K562 (cell line): ENCODE measurements around the gene ZNF584. TPM values are rescaled to one million over a fixed set of nuclear protein-coding genes. Genes with fewer than 3 reads are reported as not detected.

Experiments
- ATAC-seq: fragments of 200-7000 bp; cut with Tn5 transposase; 3 replicates; pipeline ENCODE4 v1.9.1; 2020; ENCODE audit warnings: moderate library complexity
- BruUV-seq: library from RNA; stranded (reverse); fragments of 400-500 nt; replicated peaks from 2 replicates; lab custom pipeline; 2021; lab: Mats Ljungman, UMichigan
- CTCF ChIA-PET: fragments of 300-600 bp; formaldehyde crosslinking; extraction: SDS; loops from one replicate; lab custom pipeline; 2021; ENCODE audit warnings: low intra/inter-chr PET ratio; lab: Yijun Ruan, JAX
- POLR2A ChIA-PET: fragments of 300-600, 350-650 bp; sonication (Branson Sonifier 250); formaldehyde crosslinking; extraction: SDS; loops from one replicate; lab custom pipeline; 2021; ENCODE audit warnings: antibody characterized with exemption, inconsistent platforms; lab: Yijun Ruan, JAX
- DNase-seq, 4 experiments: peaks; one replicate each; pipeline versions ENCODE4 v3.0.0 to v3.0.0-alpha.2; 2011 to 2018; ENCODE audit warnings: low spot score in 3 of 4, mixed read lengths in 3 of 4; ENCODE audit errors: extremely low read depth in 1 of 4
- FAIRE-seq: peaks from 2 replicates; lab custom pipeline; 2011; peaks lifted over from hg19 to GRCh38; lab: Jason Lieb, UNC
- H2AFZ ChIP-seq: 2 replicates; pipeline ENCODE4 v1.6.0; 2011; ENCODE audit warnings: low read depth, low read length, control low read depth, inconsistent platforms
- H3K27ac ChIP-seq: fragments of 200-600 bp; 3 replicates; pipeline ENCODE4 v1.8.0; 2011; ENCODE audit warnings: low read depth, mild to moderate bottlenecking, control low read depth, inconsistent platforms, low read length, moderate library complexity, mixed read lengths; ENCODE audit errors: extremely low read depth
- H3K27me3 ChIP-seq, 2 experiments: fragments of 300-600 bp in 1 of 2; 2 replicates in 1 of 2; 3 replicates in 1 of 2; pipeline versions ENCODE4 v1.6.0 to v1.8.0; 2011; ENCODE audit warnings: inconsistent platforms in 2 of 2, low read length in 2 of 2, mild to moderate bottlenecking in 1 of 2, mixed read lengths in 1 of 2, moderate library complexity in 1 of 2; ENCODE audit not compliant: control insufficient read depth in 2 of 2, insufficient read depth in 2 of 2
- H3K36me3 ChIP-seq: fragments of 300-600 bp; 3 replicates; pipeline ENCODE4 v1.8.0; 2011; ENCODE audit warnings: mild to moderate bottlenecking, low read length, inconsistent platforms; ENCODE audit not compliant: control insufficient read depth, insufficient read depth
- H3K4me1 ChIP-seq, 2 experiments: fragments of 200-600 bp in 1 of 2; replicated peaks in 1 of 2; 2 replicates in 1 of 2; 3 replicates in 1 of 2; pipeline versions ENCODE4 v1.5.1 to v1.8.0; 2011; ENCODE audit warnings: inconsistent platforms in 2 of 2, low read length in 2 of 2, mild to moderate bottlenecking in 1 of 2, mixed read lengths in 1 of 2, moderate library complexity in 1 of 2; ENCODE audit not compliant: control insufficient read depth in 2 of 2, insufficient read depth in 2 of 2
- H3K4me2 ChIP-seq: 2 replicates; pipeline ENCODE4 v1.6.1; 2011; ENCODE audit warnings: low read length, control low read depth, inconsistent platforms, mixed read lengths; ENCODE audit not compliant: insufficient read depth
- H3K4me3 ChIP-seq: fragments of 200-600 bp; sonication (generic), shearing (Covaris generic); 2 replicates; pipeline ENCODE4 v1.5.1; 2016; ENCODE audit warnings: control low read depth, inconsistent platforms
- H3K79me2 ChIP-seq: fragments of 200-600 bp; 3 replicates; pipeline ENCODE4 v1.8.0; 2011; ENCODE audit warnings: low read length, inconsistent platforms; ENCODE audit not compliant: control insufficient read depth, insufficient read depth
- H3K9ac ChIP-seq, 2 experiments: 2 replicates each; pipeline versions ENCODE4 v1.6.0 to v1.6.1; 2011; ENCODE audit warnings: low read depth in 2 of 2, low read length in 2 of 2, control low read depth in 1 of 2, inconsistent platforms in 1 of 2, mild to moderate bottlenecking in 1 of 2, mixed read lengths in 1 of 2; ENCODE audit not compliant: insufficient read depth in 1 of 2
- H3K9me1 ChIP-seq: one replicate; pipeline ENCODE4 v1.6.0; 2011; ENCODE audit warnings: inconsistent platforms, mild to moderate bottlenecking, low read length, moderate library complexity; ENCODE audit not compliant: control insufficient read depth, insufficient read depth
- H3K9me3 ChIP-seq: replicated peaks from 2 replicates; pipeline ENCODE4 v1.5.1; 2011; ENCODE audit warnings: low read depth, low read length, inconsistent platforms; ENCODE audit not compliant: control insufficient read depth, insufficient read depth
- H4K20me1 ChIP-seq: replicated peaks from 2 replicates; pipeline ENCODE4 v1.6.1; 2011; ENCODE audit warnings: low read length, inconsistent platforms, mixed read lengths; ENCODE audit not compliant: control insufficient read depth, insufficient read depth
- BRCA1 ChIP-seq, 2 experiments: fragments of 450-650 bp in 1 of 2; sonication (generic) in 1 of 2; formaldehyde crosslinking in 1 of 2; IDR thresholded peaks; 2 replicates each; pipeline versions ENCODE4 v1.5.0 to v1.6.1; 2017 to 2020; ENCODE audit warnings: mild to moderate bottlenecking in 1 of 2, missing genetic modification reagents in 1 of 2
- C11orf30 ChIP-seq: fragments of 450-650 bp; IDR thresholded peaks from 2 replicates; pipeline ENCODE4 v1.6.1; 2016; ENCODE audit warnings: low read depth, mild to moderate bottlenecking
- CBX1 ChIP-seq: sonication (generic); IDR thresholded peaks from 2 replicates; pipeline ENCODE4 v1.6.1; 2016; ENCODE audit warnings: antibody characterized with exemption, low read depth, mild to moderate bottlenecking
- E2F3 ChIP-seq: fragments of 250-450 bp; sonication (Bioruptor Pico); IDR thresholded peaks from 2 replicates; pipeline ENCODE4 v1.4.0; 2020; ENCODE audit warnings: mild to moderate bottlenecking
- HDAC2 ChIP-seq: fragments of 450-650 bp; IDR thresholded peaks from 2 replicates; pipeline ENCODE4 v1.6.1; 2016; ENCODE audit warnings: mild to moderate bottlenecking
- HMG20A ChIP-seq: fragments of 450-650 bp; formaldehyde crosslinking; conservative IDR thresholded peaks from 2 replicates; pipeline ENCODE4 v1.4.0; 2020; ENCODE audit warnings: mild to moderate bottlenecking, mixed read lengths
- KHSRP ChIP-seq: fragments of 450-650 bp; IDR thresholded peaks from 2 replicates; pipeline ENCODE4 v1.6.1; 2017
- NCOR1 ChIP-seq: fragments of 450-650 bp; IDR thresholded peaks from 2 replicates; pipeline ENCODE4 v1.6.1; 2016; ENCODE audit warnings: mild to moderate bottlenecking, moderate library complexity
- PCBP2 ChIP-seq: fragments of 200-400 bp; formaldehyde crosslinking; IDR thresholded peaks from 2 replicates; pipeline ENCODE4 v1.6.1; 2018; ENCODE audit warnings: low read length, low read depth, mild to moderate bottlenecking, moderate library complexity; ENCODE audit not compliant: poor library complexity, severe bottlenecking
- RBBP5 ChIP-seq: fragments of 200-600 bp; sonication (generic); IDR thresholded peaks from 2 replicates; pipeline ENCODE4 v1.6.1; 2012; ENCODE audit warnings: borderline replicate concordance, mild to moderate bottlenecking, low read length, control low read depth, inconsistent platforms; ENCODE audit not compliant: insufficient read depth, poor library complexity, severe bottlenecking
- THAP7 ChIP-seq: fragments of 250-450 bp; sonication (Bioruptor Pico); IDR thresholded peaks from 2 replicates; pipeline ENCODE4 v1.5.0; 2021
- YBX1 ChIP-seq: fragments of 450-650 bp; IDR thresholded peaks from 2 replicates; pipeline ENCODE4 v1.7.1; 2016; ENCODE audit warnings: mild to moderate bottlenecking
- YY1 ChIP-seq, 3 experiments: IDR thresholded peaks; 2 replicates each; pipeline ENCODE4 v1.6.1; 2011; ENCODE audit warnings: low read length in 2 of 3, mild to moderate bottlenecking in 2 of 3, moderate library complexity in 2 of 3, borderline replicate concordance in 1 of 3, control low read depth in 1 of 3, low read depth in 1 of 3; ENCODE audit not compliant: insufficient read depth in 3 of 3, insufficient replicate concordance in 2 of 3, control insufficient read depth in 1 of 3, insufficient read length in 1 of 3; ENCODE audit errors: extremely low read depth in 1 of 3
- ZNF384 ChIP-seq: IDR thresholded peaks from 2 replicates; pipeline ENCODE4 v1.6.1; 2012; ENCODE audit warnings: low read depth, low read length, improper control_type of control experiment
- ZNF707 ChIP-seq: fragments of 250-450 bp; sonication (Bioruptor Pico); conservative IDR thresholded peaks from 2 replicates; pipeline ENCODE4 v1.8.0; 2022; ENCODE audit warnings: inconsistent platforms, mild to moderate bottlenecking, moderate library complexity
- ZNF76 ChIP-seq: fragments of 250-450 bp; sonication (Bioruptor Pico); IDR thresholded peaks from 2 replicates; pipeline ENCODE4 v1.4.0; 2020; ENCODE audit warnings: mild to moderate bottlenecking, moderate library complexity, borderline replicate concordance
- ZNF766 ChIP-seq: fragments of 200-800 bp; sonication (Bioruptor generic); conservative IDR thresholded peaks from 2 replicates; pipeline ENCODE4 v1.6.1; 2016; ENCODE audit warnings: missing genetic modification characterization, missing compliant biosample characterization
- in situ Hi-C: fragments of 300-500 bp; cut with MboI; formaldehyde crosslinking; loops from 4 replicates; pipeline ENCODE4 v1.15.0; 2018; ENCODE audit warnings: inconsistent platforms, mixed read lengths
- intact Hi-C: fragments of 100-400 bp; cut with micrococcal nuclease; formaldehyde crosslinking; loops from 2 replicates; pipeline ENCODE4 v1.14.2; 2022
- polyA plus RNA-seq, 8 experiments: library from polyadenylated mRNA; depleted of rRNA in 4 of 8; stranded (reverse) in 5 of 8; unstranded in 3 of 8; fragments of >200 nt; fragmentation: Nextera tagmentation in 2 of 8; fragmentation: Illumina TruSeq in 1 of 8; extraction: Ambion mirVana in 2 of 8; extraction: Trizol in 1 of 8; gene quantifications; 2 replicates each; pipeline versions ENCODE4 v1.2.1 to v1.2.3, GENCODE V29; 2011 to 2014; ENCODE audit warnings: inconsistent platforms in 1 of 8, missing spikeins in 1 of 8
- total RNA-seq, 7 experiments: library from RNA; depleted of rRNA in 6 of 7; stranded (reverse); fragments of >200 nt in 6 of 7; fragmentation: Illumina TruSeq in 2 of 7; extraction: Trizol in 2 of 7; gene quantifications; 2 replicates each; pipeline versions ENCODE4 v1.2.1 to v1.2.3, GENCODE V29; 2011 to 2021; ENCODE audit warnings: low replicate concordance in 1 of 7

Gene ZNF584
- total and polyA plus RNA-seq, 9 of the 15 experiments (the other 6 are each of a cell fraction or from before 2014, with no cell fraction given) = 5.8 to 43.4 (median 24.6) TPM

- H3K9me1 ChIP-seq = no peaks in the 10 kb centered on the region
- intact Hi-C loops (no loop called here), in situ Hi-C loops (no loop called here)
- ChIA-PET CTCF (no interaction called here), POLR2A (interaction anchor here (1.1 to 1.8 kb wide), 2 partner anchors 20 to 23 kb away, joined by 3 to 7 read pairs; partner anchors contain the start of gene ZNF584)
- ATAC-seq (no peak), FAIRE-seq (peak; percentile 62), DNase-seq (no peak)
- no peaks in the 10 kb centered on the region for H3K79me2 ChIP-seq
- TF ChIP-seq NCOR1 (no peak), ZNF76 (CRISPR knock-in tag) (no peak), ZNF384 (no peak), C11orf30 (no peak), RBBP5 (no peak), BRCA1 (IDR thresholded peaks at IDR 0.05) (no peak), BRCA1 (CRISPR knock-in tag; IDR thresholded peaks at IDR 0.05) (no peak), KHSRP (no peak), YBX1 (no peak), E2F3 (CRISPR knock-in tag) (no peak), PCBP2 (no peak), CBX1 (no peak), ZNF766 (CRISPR knock-in tag) (no peak), HMG20A (CRISPR knock-in tag) (no peak), THAP7 (no peak), YY1 (IDR thresholded peaks at IDR 0.05; ENCODE audit: borderline replicate concordance in 1 of 3, control insufficient read depth in 1 of 3, extremely low read depth in 1 of 3, insufficient read depth in 3 of 3, insufficient read length in 1 of 3, insufficient replicate concordance in 2 of 3, low read depth in 1 of 3, low read length in 2 of 3) (no peak), ZNF707 (CRISPR knock-in tag) (no peak), HDAC2 (no peak)
- H3K9ac ChIP-seq = no peak overlapping the region
- no peak overlapping the region for H3K27ac ChIP-seq
- H3K4me1 ChIP-seq = no peaks in the 10 kb centered on the region
- no TSS peak for BruUV-seq
- no peaks in the 10 kb centered on the region for H3K27me3 ChIP-seq
- peaks cover 2% of the 10 kb centered on the region; the same call in 1 of the 3 replicates for H3K36me3 ChIP-seq
- H2AFZ ChIP-seq = no peak overlapping the region
- no peak overlapping the region for H3K4me2 ChIP-seq
- H4K20me1 ChIP-seq = no peaks in the 10 kb centered on the region
- H3K4me3 ChIP-seq = no peak overlapping the region
- H3K9me3 ChIP-seq = peaks cover 10% of the 10 kb centered on the region
These were observed 21.3 kb downstream of the ZNF584 start for GRCh38 chr19:58429745-58430144.
